NK-92 (cell line): Measurements from ENCODE around the gene ZFYVE26.
"Not testable (repeated sequence)": the region's sequence is repeated elsewhere in the genome, so short reads cannot be mapped to it uniquely, and the experiment has no call there.

ENCODE experiments used
- DNase-seq: peaks from one replicate; lab custom pipeline; 2025; ENCODE audit not compliant: unreplicated experiment; lab: John Stamatoyannopoulos, UW

ZFYVE26 gene

GRCh38 chr14:67759916-67760315 is 56.5 kb downstream of the ZFYVE26 start:
- DNase-seq, result no peak

DNA sequence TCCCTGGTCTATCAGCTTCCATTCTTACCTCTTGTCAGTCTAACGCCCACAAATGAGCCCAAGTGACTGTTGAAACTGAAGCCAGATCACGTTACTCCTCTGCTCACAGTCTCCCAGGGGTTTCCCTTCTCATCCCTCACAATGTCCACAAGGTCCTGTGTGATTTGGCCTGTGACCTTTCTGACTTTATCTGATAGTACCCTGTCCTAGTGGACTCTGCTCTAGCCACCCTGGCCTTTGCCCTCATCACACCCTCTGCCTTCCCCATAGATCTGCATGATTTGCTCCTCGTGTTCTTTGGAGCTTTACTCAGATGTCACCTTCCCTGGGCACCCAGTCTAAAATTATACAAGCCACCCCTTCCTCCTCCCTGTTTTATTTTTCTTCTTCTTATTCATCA is 59.2 kb downstream of the ZFYVE26 start:
- no peak for DNase-seq

GRCh38 chr14:67756496-67756895 is 59.9 kb downstream of the ZFYVE26 start:
- DNase-seq, result no peak

DNA sequence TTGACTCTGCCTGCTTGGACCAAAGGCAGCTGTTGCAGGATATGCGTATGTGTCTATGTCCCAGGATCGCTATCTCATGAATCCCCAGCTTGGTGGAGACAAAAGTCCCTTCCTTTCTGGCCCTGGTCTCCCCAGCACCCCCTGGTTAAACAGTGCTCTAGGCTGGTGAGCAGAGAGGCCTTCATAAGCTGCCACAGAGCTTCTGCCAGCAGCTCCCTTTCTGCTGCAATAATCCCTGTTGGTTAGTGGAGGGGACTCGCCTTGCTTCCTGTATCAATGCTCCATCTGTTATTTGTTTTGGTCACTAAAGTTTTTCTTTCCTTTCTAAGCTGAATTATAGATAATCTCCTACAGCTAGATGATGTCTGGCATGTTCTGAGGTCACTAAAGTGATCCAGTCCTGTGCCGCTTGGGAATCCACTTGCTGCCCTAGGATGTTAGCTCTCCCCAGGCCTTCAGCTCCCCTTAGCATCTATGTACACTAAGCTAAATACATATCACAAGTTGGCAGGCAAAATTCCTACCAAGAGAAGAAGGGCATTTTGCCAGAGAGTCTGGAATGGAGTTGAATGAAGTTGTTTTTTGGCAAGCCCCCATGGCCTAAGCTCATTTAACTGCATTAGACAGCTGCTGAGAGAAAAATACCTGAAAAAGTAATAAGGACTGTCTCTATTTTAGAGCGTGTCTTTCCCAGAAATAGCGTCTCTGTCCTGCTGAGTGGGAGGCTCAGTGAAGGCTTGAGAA is 66.9 kb downstream of the ZFYVE26 start:
- DNase-seq, result no peak

DNA sequence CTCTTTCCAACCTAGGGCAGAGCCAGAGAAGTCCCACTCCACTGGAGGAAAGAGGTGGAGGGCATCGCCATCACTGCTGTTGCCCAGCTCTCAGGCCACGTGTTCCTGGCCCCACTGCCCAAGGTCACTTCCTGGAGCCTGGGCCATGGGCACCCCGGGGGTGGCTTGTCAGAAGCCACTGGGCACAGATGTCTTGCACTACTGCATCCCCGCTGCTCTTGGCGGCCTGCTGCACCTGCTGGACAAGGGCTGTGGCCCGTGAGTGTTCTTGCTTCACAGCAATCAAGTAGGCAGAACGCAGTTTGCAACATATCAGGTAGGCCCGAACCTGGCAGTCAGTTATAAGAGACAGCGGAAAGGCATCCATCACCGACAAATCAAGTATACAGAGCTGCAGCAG is 68.1 kb downstream of the ZFYVE26 start:
- no peak for DNase-seq

- DNase-seq, result no peak
Observed at GRCh38 chr14:67746927-67747326, 69.5 kb downstream of the ZFYVE26 start.

DNA sequence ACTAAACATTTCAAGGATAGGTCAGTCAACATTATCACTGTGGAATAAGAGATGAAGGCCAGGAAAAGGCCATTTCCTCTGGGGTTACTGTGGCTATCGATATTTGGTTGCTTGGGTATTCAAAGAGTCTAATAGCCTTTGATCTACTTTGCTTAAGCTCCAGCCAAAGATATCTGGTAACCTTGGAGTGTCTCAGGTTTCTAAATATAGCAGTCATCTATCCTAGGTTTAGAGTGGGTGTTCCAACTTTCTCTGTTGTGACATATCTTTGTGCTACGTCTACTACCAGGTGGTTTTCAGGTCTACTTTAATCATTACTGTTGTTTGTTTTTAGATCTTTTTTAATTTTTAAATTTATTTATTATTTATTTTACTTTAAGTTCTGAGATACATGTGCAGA is 72.3 kb downstream of the ZFYVE26 start:
- DNase-seq, result no peak

DNA sequence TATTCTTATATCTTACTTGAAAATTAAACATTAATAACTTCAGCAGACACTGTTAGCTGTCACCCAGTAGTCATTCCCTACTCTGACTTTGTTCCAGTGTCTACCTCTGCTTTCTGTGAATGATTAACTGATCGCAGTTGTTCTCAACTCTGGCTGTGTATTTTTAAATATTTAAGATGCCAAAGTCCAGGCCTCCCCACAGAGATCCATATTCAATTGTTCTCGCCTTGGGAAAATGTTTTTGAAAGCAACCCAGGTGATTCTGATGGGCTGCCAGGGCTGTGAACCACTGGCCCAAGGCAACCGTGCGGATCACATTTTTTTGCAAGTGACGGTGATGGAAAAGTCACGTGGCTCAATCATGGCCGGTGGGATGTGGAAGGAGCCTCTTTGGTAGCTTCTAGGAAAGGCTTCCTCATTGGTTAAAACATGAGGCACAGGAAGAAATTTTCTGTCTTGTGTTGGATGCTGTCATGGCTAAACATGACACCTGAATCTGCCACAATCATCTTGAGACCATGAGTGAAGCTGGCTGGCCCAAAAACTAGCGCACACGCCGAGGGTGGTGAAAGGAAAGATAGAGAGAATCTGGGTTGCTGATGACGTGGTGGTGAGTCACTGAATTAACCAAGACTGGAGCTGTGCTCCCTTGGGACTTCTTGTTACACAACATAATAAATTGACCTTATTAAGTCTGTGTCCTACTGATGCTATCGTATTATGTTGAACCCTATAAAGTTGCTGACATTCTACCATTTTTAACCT is 77.5 kb downstream of the ZFYVE26 start:
- DNase-seq, result no peak

DNA sequence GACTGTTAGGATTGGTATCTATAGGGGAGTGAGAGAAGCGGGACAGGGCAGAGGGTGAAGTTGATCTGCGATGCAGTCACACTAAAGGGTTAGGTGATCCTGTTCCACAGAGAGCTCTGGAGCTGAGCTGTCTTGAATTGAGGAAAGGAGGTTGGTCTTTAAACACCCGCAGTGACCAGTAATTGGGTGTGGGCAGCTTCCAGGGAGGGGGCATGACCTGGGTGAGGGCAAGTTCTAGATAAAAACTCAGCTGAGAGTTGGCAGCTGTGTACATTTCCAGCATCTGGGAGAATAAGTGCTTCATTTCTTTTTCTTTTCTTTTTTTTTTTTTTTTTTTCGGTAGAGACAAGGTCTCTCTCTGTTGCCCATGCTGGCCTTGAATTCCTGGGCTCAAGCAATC is 79.6 kb downstream of the ZFYVE26 start:
- no peak for DNase-seq

DNA sequence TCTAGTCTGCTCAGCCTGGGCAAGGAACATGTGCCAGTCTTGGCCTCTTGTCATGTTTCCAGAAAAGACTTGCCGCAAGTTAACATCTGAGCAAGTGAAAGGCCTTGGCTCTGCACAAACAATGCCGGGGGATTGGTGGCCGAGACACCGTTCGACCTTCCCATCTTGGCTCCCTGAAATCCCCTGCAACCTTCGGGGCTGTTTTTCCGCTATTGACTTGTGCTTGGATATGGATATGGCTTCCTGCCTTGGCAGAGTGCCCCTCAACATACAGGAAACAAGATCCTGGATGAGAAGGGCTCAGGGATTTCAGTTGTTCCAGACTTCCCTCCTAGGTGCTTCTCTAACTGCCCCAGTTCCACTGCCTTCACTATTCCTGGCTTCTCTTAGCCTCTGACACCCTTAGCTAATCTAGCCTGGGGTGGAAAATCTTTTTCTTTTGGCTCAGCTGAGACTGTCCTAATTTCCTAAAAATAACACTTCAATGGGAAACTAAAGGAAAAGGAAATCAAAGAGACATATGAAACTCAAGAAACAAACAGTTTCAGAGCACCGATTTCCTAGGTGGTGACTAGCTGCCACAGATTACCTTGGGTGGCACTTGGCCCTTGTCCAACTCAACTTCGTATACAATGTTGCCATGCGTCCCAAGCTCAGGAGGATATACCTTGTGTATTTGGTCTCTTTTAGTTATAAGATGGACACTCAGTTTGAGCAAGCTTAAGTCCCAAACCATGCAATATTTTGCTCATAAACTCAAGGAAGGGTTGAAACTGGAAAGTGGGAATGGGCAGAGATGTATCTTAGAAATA is 80.8 kb downstream of the ZFYVE26 start:
- DNase-seq, result no peak

DNA sequence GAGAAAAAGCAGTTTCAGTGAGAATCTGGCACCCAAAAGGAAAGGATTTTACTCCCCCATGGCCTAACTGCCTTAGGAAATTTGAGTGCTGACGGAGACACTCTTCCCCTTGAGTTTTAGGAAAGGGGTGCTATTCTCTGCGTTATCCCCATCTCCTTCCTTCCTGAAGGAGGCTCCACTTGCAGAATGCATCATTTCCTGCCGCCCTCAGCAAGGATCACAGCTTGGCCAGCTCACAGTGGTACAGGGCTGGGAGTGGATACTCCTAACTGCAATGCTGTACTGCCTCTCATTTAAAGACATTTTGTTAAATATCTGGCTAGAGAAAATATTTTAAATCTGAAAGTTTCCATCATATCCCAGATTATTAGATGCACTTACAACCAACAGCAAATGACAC is 81.7 kb downstream of the ZFYVE26 start:
- DNase-seq, result no peak

- no peak for DNase-seq
Observed at GRCh38 chr14:67733616-67734015, 82.8 kb downstream of the ZFYVE26 start.

DNA sequence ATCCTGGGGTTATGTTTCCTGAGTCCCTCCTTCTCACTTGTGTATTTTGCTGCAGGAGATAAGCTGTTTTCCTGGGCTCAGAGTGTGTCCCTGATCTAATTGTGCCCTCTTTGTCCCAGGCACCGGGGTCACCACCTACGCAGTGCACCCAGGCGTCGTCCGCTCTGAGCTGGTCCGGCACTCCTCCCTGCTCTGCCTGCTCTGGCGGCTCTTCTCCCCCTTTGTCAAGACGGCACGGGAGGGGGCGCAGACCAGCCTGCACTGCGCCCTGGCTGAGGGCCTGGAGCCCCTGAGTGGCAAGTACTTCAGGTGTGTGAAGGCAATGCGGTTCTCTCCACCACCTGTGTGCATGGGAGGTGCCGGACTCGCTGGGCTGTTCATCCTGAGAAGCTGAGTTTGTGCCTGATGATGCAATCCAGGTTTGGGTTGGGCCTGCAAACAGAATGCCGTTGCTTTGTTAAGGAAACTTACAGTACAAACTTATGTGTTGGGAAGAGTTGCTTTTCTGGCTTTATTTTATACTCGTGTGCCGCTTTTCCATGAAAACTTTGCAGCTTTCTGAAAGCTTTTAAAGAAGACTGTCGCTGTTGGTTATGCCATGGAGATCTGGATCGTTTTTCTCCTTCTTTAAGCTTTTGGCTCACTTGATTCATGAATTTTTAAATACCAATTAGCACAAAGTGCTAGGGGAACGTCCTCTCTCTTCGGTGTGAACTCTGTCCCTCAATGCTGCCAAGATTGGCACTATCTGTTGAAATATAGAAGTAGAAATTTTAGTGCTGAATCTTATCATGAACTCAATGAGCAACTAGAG is 87.1 kb downstream of the ZFYVE26 start:
- DNase-seq, result no peak

DNA sequence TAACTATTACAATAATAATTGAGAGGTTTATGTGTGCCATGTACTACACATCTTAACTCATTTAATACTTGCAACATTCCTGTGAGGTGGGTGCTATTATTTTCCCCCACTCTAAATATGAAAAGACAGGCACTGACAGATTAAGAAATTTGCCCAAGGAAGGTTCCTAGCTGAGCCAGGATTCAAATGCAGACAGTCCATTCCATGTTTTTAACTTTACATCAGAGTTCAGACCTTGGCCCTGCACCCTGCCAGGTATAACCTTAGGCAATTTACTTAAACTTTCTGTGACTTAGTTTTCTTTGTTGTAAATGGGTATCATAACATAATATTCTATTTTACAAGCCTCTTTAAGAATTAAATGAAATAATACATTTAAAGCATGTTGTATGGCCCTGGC is 88.1 kb downstream of the ZFYVE26 start:
- no peak for DNase-seq

DNA sequence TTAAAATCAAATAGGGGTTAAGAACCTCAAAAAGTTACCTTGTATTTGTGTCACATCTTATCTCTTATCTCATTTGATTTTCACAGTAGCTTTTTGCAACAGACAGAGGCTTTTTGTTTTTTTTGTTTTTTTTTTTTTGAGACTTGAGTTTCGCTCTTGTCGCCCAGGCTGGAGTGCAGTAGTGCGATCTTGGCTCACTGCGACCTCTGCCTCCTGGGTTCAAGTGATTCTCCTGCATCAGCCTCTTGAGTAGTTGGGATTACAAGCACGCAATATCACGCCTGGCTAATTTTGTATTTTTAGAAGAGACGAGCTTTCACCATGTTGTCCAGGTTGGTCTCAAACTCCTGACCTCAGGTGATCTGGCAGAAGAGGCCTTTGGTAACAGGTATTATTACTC is 89.0 kb downstream of the ZFYVE26 start:
- DNase-seq, result no peak

DNA sequence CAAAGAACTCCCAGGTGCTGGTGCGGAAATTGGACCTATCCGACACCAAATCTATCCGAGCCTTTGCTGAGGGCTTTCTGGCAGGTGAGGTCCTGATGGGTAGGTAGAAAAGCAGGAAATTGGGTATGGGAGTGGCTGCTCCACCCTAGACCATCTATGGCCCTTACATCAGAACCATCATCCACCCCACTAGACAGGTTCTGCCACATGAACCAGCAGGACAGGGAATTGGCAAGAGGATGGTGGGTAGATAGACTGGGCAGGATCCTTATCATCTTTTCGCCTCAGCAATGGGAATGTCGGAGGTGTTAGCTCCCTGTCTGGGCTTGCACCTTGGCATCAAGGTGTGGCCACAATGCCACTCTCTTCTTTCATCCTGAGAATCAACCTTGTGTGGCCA is 91.2 kb downstream of the ZFYVE26 start:
- no peak for DNase-seq

GRCh38 chr14:67722293-67722692 is 94.1 kb downstream of the ZFYVE26 start:
- no peak for DNase-seq

DNA sequence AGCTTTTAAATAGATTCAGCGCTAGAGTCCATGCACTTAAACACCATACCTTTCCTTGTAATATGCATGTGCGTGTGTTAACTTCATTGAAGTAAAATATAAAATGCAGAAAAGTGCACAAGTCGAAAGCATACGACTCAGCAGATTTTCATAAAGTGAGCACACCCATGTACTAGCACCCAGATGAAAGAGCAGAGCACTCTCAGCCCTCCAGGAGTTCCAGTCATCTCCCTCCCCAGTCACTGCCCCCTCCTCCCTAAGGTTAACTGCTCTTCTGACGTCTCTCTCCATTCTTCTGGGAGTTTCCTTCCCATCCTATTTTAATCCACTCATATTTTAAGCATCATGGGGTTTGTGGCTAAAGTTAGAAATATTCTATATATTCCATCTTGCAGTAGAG is 94.5 kb downstream of the ZFYVE26 start:
- DNase-seq, result no peak

DNA sequence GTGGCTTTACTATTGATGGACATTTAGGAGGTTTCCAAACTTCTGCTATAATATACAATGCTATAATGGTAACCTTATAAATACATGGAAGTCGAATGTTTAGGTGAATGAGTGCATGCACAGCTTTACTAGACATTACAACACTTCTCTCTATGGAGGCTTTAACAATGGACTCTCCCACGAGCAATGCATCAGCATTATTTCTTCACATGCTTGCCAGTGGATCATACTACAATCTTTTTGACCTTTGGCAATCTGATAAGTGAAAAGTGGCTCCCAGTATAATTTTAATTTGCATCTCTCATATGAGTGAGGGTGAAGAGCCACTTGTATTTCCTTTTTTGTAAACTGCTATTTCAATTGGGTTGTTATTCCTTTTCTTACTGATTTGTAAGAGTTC is 96.5 kb downstream of the ZFYVE26 start:
- DNase-seq, result no peak

GRCh38 chr14:67719385-67719784 is 97.0 kb downstream of the ZFYVE26 start:
- not testable (repeated sequence) for DNase-seq

DNA sequence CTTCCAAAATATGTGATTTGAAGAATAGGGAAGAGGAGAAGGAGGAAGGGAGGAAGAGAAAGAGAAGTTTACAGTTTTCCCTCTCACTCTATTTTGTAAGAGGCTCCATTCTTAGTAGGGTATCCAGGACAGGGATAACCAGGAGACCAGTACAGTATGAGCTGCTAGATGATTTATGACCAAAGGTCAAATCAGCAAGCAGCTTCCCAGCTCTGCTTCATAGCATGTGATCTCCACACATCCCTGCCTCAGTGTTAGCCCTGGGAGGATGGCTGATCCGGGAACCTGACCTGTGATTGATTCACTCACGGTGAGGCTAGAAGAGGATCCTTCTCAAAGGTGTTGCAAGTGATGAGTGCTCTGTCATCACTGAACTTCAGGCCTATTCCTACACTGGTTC is 98.1 kb downstream of the ZFYVE26 start:
- no peak for DNase-seq
